KMS-11 (cell line): Measurements from ENCODE around the gene WDR64.

Experiments
- H2AFZ ChIP-seq: fragments of 200-600 bp; sonication (generic); 2 replicates; pipeline ENCODE4 v1.6.1; 2016; ENCODE audit warnings: antibody characterized with exemption, mixed run types, low read depth
- H3K27ac ChIP-seq: fragments of 200-600 bp; sonication (generic); 2 replicates; pipeline ENCODE4 v1.6.1; 2016; ENCODE audit warnings: mild to moderate bottlenecking, mixed run types
- H3K27me3 ChIP-seq: fragments of 200-600 bp; sonication (generic); 2 replicates; pipeline ENCODE4 v1.6.1; 2017; ENCODE audit warnings: mild to moderate bottlenecking, low read depth, mixed run types, moderate library complexity; ENCODE audit not compliant: insufficient read depth
- H3K36me3 ChIP-seq: fragments of 200-600 bp; sonication (generic); 2 replicates; pipeline ENCODE4 v1.6.1; 2017; ENCODE audit warnings: mild to moderate bottlenecking, mixed run types; ENCODE audit not compliant: insufficient read depth
- H3K4me1 ChIP-seq: fragments of 200-600 bp; sonication (generic); 2 replicates; pipeline ENCODE4 v1.6.1; 2016; ENCODE audit warnings: mild to moderate bottlenecking, low read depth, mixed run types; ENCODE audit not compliant: poor library complexity, severe bottlenecking
- H3K4me2 ChIP-seq: fragments of 200-600 bp; sonication (generic); 2 replicates; pipeline ENCODE4 v1.7.0; 2016; ENCODE audit warnings: mild to moderate bottlenecking, mixed run types
- H3K4me3 ChIP-seq: fragments of 200-600 bp; sonication (generic); IDR thresholded peaks from 2 replicates; pipeline ENCODE4 v1.6.1; 2017; ENCODE audit warnings: low read depth, low read length, mixed read lengths; ENCODE audit not compliant: insufficient read depth
- H3K79me2 ChIP-seq: fragments of 200-600 bp; sonication (generic); 2 replicates; pipeline ENCODE4 v1.6.1; 2016; ENCODE audit warnings: low read depth, mixed run types; ENCODE audit not compliant: insufficient read depth
- H3K9ac ChIP-seq: fragments of 200-600 bp; sonication (generic); 2 replicates; pipeline ENCODE4 v1.6.1; 2016; ENCODE audit warnings: mild to moderate bottlenecking, mixed run types
- H4K20me1 ChIP-seq: fragments of 200-600 bp; sonication (generic); 2 replicates; pipeline ENCODE4 v1.6.1; 2016; ENCODE audit warnings: mild to moderate bottlenecking, mixed run types; ENCODE audit not compliant: insufficient read depth
- TF ChIP-seq, protein P1 (sequence below): fragments of 200-600 bp; sonication (generic); conservative IDR thresholded peaks from 2 replicates; pipeline ENCODE4 v1.6.1; 2017; ENCODE audit warnings: low read depth, mild to moderate bottlenecking, antibody characterized with exemption, low read length, moderate library complexity, mixed read lengths

Gene WDR64

DNA sequence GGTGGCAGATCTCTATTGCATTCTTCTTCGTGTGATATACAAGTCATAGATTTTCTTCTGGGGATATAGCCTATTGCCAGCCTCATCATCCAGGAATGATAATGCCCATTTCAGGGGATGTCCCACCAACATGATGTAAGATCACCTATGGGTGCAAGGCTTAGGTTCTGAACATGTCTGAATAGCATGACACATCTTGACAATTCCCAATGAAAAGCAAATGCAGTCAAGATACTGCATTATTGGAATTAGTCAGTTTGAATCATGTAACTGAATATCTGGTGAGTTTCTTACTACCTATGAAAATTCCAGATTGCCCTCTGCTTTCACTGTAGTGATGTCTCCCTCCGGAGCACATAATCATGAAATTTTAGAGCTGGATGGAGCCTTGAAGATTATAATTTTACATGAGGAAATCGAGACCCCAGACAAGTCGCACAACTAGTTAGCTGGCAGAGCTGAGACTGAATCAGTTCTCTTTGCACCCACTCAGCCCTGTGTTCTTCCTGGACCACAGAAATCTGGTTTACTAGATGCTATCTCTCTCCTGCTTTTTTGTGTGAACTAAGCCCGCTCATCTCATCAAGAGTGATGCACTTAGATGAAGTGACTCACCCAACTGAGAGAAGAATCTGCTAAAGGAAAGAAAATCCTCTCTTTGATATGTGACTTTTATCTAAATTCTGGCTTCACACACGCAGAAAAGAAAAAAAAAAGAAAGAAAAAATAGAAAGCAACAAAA, 65.0 kb downstream of the WDR64 start:
- TF ChIP-seq, protein P1, sequence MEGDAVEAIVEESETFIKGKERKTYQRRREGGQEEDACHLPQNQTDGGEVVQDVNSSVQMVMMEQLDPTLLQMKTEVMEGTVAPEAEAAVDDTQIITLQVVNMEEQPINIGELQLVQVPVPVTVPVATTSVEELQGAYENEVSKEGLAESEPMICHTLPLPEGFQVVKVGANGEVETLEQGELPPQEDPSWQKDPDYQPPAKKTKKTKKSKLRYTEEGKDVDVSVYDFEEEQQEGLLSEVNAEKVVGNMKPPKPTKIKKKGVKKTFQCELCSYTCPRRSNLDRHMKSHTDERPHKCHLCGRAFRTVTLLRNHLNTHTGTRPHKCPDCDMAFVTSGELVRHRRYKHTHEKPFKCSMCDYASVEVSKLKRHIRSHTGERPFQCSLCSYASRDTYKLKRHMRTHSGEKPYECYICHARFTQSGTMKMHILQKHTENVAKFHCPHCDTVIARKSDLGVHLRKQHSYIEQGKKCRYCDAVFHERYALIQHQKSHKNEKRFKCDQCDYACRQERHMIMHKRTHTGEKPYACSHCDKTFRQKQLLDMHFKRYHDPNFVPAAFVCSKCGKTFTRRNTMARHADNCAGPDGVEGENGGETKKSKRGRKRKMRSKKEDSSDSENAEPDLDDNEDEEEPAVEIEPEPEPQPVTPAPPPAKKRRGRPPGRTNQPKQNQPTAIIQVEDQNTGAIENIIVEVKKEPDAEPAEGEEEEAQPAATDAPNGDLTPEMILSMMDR, result no peak
- H3K36me3 ChIP-seq, result no peaks in the 10 kb centered on the region
- no peaks in the 10 kb centered on the region for H3K27me3 ChIP-seq
- H3K79me2 ChIP-seq, result no peaks in the 10 kb centered on the region
- H4K20me1 ChIP-seq, result no peaks in the 10 kb centered on the region
- no peak overlapping the region for H3K27ac ChIP-seq
- H3K4me1 ChIP-seq, result no peaks in the 10 kb centered on the region
- no peak overlapping the region for H3K9ac ChIP-seq
- H2AFZ ChIP-seq, result no peak overlapping the region
- H3K4me3 ChIP-seq, result no peak overlapping the region
- no peak overlapping the region for H3K4me2 ChIP-seq

DNA sequence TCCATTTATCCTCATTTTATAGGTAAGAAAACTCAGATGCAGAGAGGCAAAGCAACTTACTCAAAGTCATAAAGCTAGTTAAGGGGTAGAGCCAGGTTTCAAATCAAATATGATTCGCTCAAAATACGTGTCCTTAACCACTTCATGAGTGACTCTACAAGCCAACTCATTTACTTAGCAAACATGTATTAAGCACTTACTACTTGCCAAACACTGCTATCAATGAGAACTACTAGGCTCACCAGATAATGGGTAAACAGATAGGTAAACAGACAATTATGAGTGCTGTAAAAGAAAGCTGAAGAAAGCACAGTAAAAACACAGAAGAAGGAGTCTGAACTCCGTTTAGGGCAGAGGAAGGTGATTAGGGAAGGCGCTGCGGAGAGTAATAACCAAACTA, 65.9 kb downstream of the WDR64 start:
- TF ChIP-seq, protein P1, result no peak
- Histone ChIP-seq H3K79me2 (no peaks in the 10 kb centered on the region), H3K4me1 (no peaks in the 10 kb centered on the region), H3K27me3 (no peaks in the 10 kb centered on the region), H3K27ac (no peak overlapping the region), H3K4me3 (no peak overlapping the region), H3K4me2 (no peak overlapping the region), H3K9ac (no peak overlapping the region), H4K20me1 (no peaks in the 10 kb centered on the region), H2AFZ (no peak overlapping the region), H3K36me3 (no peaks in the 10 kb centered on the region)

DNA sequence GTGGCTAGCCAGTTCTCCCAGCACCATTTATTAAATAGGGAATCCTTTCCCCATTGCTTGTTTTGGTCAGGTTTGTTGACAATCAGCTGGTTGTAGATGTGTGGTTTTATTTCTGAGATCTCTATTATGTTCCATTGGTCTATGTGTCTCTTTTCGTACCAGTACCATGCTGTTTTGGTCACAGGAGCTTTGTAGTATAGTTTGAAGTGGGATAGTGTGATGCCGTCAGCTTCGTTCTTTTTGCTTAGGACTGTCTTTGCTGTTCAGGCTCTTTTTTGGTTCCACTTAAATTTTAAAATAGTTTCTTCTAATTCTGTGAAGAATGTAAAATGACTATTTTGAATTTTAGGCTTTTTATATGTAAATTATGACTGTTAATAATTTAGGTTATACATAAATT, 68.9 kb downstream of the WDR64 start:
- Histone ChIP-seq H4K20me1 (no peaks in the 10 kb centered on the region), H3K4me1 (no peaks in the 10 kb centered on the region), H3K27ac (no peak overlapping the region), H3K4me2 (no peak overlapping the region), H2AFZ (no peak overlapping the region), H3K79me2 (no peaks in the 10 kb centered on the region), H3K9ac (no peak overlapping the region), H3K36me3 (no peaks in the 10 kb centered on the region), H3K27me3 (no peaks in the 10 kb centered on the region), H3K4me3 (no peak overlapping the region)
- TF ChIP-seq, protein P1, result no peak

DNA sequence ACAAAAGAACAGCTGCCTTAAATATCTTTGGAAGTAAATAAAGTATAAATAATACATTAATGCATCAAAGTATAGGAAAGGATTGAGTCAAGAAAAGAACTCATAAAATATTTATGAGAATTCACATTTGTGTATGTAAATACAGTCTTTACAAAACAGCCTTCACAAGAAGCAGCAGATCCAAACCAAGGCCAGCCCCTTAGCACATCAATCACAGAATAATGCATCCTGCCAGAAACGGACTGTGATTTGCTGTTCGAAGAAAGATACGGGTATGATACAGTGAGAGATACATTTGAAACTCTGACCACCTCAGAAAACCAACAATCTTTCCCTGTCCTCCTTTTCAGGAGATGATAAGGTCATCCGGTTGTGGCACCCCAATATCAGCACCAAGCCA, 70.9 kb downstream of the WDR64 start:
- no peaks in the 10 kb centered on the region for H3K36me3 ChIP-seq
- no peaks in the 10 kb centered on the region for H3K27me3 ChIP-seq
- no peaks in the 10 kb centered on the region for H4K20me1 ChIP-seq
- H3K27ac ChIP-seq, result no peak overlapping the region
- no peak overlapping the region for H3K9ac ChIP-seq
- no peak overlapping the region for H2AFZ ChIP-seq
- H3K79me2 ChIP-seq, result no peaks in the 10 kb centered on the region
- H3K4me2 ChIP-seq, result no peak overlapping the region
- no peak overlapping the region for H3K4me3 ChIP-seq
- no peaks in the 10 kb centered on the region for H3K4me1 ChIP-seq
- TF ChIP-seq, protein P1, result no peak
